ENCODE results near the gene MAML2. TPM values are rescaled to one million over a fixed set of nuclear protein-coding genes. Genes with fewer than 3 reads are reported as not detected.

Gene MAML2
- total and polyA plus RNA-seq, 9 of the 15 experiments (the other 6 are each of a cell fraction or from before 2014, with no cell fraction given) = 0.79 to 6.8 (median 4.8) TPM

GRCh38 chr11:96367342-96367741, 24.3 kb upstream of the MAML2 start:
- Histone ChIP-seq H3K9me3 (replicated peaks; ENCODE audit: control insufficient read depth, insufficient read depth, low read depth, low read length) (no peaks in the 10 kb centered on the region), H2AFZ (ENCODE audit: low read depth, low read length) (no peak overlapping the region), H3K27ac (ENCODE audit: extremely low read depth, low read depth, low read length) (no peak overlapping the region), H3K36me3 (ENCODE audit: control insufficient read depth, insufficient read depth, low read length) (peaks cover 20% of the 10 kb centered on the region; the same call in 2 of the 3 replicates), H3K4me1 (replicated peaks in 1 of 2; ENCODE audit: control insufficient read depth in 2 of 2, insufficient read depth in 2 of 2, low read length in 2 of 2) (peaks cover 0 to 8% of the 10 kb centered on the region in 2 experiments; a peak in 3 of 5 replicates), H3K27me3 (ENCODE audit: control insufficient read depth in 2 of 2, insufficient read depth in 2 of 2, low read length in 2 of 2) (no peaks in the 10 kb centered on the region), H4K20me1 (replicated peaks; ENCODE audit: control insufficient read depth, insufficient read depth, low read length) (no peaks in the 10 kb centered on the region), H3K9ac (ENCODE audit: insufficient read depth in 1 of 2, low read depth in 2 of 2, low read length in 2 of 2) (no peak overlapping the region), H3K79me2 (ENCODE audit: control insufficient read depth, insufficient read depth, low read length) (no peaks in the 10 kb centered on the region), H3K4me2 (ENCODE audit: insufficient read depth, low read length) (no peak overlapping the region), H3K9me1 (ENCODE audit: control insufficient read depth, insufficient read depth, low read length) (no peaks in the 10 kb centered on the region), H3K4me3 (no peak overlapping the region)
- intact Hi-C loops (cut with micrococcal nuclease) (no loop called here), in situ Hi-C loops (cut with MboI) (no loop called here)
- TF ChIP-seq GATAD2A (IDR thresholded peaks at IDR 0.05) = no peak
- TF ChIP-seq SIX5 (IDR thresholded peaks at IDR 0.05; ENCODE audit: borderline replicate concordance in 1 of 2, insufficient read depth in 1 of 2, low read depth in 1 of 2, low read length in 2 of 2) = no peak
- TF ChIP-seq ZNF253 (CRISPR knock-in tag; conservative IDR thresholded peaks at IDR 0.05) = no peak
- no peak for TF ChIP-seq ZNF609 (CRISPR knock-in tag; IDR thresholded peaks at IDR 0.05; ENCODE audit: borderline replicate concordance)
- no peak for TF ChIP-seq ZNF134 (CRISPR knock-in tag; conservative IDR thresholded peaks at IDR 0.05)
- TF ChIP-seq ZNF263 (CRISPR knock-in tag; IDR thresholded peaks at IDR 0.05; ENCODE audit: borderline replicate concordance) = no peak
- TF ChIP-seq FOXM1 (IDR thresholded peaks at IDR 0.05; ENCODE audit: low read depth) = no peak
- TF ChIP-seq FOXM1 (CRISPR knock-in tag; IDR thresholded peaks at IDR 0.05; ENCODE audit: low read depth) = no peak
- 44% methylated on average over 2 of the region's 2 CpGs for WGBS (ENCODE audit: insufficient coverage, low coverage, missing lambda C conversion rate)
- CTCF ChIA-PET (ENCODE audit: low intra/inter-chr PET ratio) = interaction anchor here (0.6 kb wide), 1 partner anchor 76 kb away, joined by 3 read pairs; no protein-coding TSS in a partner anchor
- POLR2A ChIA-PET = no interaction called here
- FAIRE-seq (no peak), DNase-seq (ENCODE audit: extremely low read depth in 1 of 4, low spot score in 3 of 4) (no peak), ATAC-seq (no peak)
- BruUV-seq (replicated peaks) = no TSS peak

All from K562 (cell line).